Hippocampal formation (tissue), 2 donors: ENCODE data around the gene HOXA11.

Source experiments
- DNase-seq, 2 donors: peaks; one replicate each; lab custom pipeline; 2025; lab: John Stamatoyannopoulos, UW

Gene HOXA11

DNA sequence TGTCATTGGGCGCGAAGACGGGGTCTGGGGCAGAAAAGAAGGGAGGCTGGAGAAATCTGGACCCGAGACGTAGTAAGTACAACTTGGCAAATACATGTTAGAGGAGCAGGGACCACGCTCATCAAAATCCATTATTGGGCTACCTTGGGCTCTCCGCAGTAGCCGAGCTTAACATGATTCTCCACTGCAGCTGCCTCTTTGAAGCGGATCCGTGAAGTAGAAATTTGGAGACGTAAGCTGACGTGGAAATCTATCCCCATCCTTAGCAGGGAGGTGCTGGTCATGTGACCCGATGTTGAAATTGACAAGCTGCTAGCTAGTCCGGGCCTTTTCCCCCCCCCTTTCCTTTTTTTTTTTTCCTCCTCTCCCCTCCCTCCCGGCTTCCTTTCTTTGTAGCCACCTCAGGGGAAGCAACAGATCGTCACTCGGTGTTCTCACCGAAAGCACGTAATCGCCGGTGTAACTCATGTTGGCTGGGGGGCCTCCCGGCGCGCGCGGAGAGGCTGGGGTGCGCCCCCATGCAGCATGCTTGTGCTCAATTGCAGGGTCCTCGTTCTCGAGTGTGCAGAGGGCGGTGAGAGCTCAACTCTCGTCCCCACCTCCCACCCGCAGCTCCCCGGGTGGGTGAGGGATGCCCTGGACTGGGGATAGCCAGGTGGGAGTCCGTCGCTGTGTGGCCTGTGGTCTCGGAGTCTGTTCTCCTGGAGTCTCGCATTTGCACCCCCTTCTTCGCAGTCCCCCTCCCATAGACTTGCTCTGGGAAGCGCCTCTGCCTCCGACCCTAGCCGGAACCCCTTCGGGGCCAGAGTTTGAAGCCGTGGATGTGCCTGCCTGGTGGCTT lies at the start of gene HOXA11:
Gene HOXA11 (minus strand): TSS at position 220 of the 841 bp plus-strand sequence. CDS start 88 bp downstream, at position 132.
- DNase-seq = no peak

DNA sequence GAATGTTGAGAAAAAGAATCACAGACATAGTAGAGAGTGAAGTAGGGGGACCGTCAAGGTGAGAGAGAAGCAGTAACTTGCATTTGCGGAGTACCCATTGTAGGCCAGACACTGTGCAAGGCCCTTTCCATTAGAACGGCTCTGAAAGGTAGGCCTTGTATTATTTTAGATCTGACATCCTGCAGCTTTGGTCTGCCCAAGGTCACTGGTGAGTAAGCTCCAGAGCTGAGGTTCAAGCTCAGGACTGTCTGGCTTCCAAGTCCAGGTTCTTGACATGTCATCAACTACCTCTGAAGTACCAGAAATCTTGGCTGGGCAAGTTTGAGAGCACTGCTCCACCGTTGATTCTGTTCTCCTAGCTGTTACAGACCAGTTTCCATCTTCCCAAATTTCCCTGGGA lies 44.4 kb upstream of the HOXA11 start:
- DNase-seq = no peak

DNA sequence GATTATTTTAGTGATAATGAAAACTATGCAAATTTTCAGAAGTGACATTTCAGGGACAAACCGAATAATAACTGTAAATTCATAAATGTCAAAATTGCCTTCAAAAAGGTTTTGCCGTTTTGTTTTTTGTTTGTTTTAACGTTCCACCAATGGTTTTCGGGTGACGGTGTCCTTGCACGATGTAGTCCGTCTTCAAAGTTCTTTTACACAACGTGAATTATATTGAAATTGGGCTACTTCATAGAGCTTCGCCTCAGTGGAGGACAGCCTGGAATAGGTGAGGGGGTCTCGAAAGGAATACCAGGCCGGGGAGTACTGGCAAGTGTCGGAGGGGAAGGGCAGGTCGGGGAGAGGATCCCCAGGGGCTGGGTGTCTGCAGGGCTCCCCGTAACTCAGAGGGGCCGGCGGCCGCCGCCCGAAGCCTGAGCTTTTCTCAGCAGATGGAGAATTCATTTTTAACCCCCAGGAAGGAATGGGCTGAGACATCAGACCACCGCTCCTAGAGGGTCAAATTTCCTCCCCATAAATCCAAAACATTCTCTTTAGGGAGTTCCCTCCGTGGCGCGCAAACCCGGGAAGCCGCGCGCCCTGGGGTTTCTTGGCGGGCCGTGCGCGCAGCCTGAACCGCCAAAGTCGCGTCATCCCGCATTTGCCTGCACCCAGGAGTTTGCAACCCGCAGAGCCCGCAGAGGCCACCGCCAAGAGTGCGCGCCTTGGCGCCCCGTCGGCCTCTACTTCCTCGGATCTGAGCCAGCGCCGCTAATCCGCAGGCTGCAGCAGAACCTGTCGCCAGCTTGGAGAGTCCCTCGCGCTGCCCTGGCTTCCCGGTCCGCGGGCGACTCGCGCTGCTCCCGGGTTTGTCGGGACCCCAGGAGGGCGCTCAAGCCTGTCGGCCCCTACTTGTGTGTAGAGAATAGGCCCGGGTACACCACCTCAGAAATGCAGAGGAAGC lies 40.2 kb upstream of the HOXA11 start:
- DNase-seq = no peak

DNA sequence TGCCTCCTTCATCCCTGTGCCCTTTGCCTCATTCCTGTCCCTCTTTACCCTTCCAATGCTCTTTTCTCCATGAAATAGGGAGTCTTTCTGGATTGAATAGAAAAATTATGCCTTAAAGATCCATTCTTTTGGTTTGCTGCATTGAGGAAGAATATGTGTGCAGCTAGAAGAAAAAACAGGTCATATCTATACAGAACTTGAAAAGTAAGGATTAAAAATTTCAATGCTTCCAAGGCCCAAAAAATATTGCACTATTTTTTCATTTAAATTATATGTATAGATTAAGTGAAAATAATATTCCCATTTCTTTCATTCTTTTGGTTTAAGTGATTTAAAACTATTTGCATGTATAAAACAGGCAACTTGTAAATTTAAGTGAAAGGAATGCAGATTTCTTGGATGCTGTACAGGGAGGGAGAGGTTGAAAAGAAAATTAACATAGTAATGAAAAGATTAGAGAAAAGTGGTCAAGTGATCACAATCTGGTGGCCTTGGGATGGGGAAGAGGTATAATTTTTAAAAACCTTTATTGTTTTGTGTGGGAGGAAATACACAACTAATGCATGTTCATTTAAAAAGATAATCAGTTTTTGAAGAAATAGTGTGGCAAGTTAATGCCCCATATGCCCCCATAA lies 39.0 kb upstream of the HOXA11 start:
- DNase-seq = no peak

DNA sequence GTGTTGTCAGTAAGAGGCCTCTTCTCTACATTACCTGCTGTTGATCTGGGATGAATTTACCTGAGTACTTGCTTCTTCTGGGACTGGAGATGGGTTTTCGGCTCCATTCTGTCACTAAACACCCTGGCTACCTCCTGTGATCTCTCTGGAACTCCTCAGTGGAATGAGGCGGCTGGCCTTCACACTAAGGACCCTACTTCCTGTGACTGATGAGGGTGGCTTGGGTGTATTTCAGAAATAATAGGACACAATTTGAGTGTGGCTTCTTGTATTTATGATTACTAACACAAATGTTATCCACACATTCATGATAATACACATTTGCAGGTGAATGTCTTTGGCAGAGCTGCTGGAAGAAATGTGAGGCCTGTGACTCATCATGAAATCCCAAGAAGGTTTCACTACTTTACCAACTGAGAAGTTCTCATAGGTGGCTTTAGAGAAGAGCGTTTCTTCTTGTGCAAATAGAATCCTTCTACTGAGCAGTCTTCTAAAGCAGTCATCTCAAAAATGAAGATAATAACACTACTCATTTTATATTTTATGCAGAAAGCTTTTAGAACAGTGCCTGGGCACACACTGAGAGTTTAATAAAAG lies 36.3 kb upstream of the HOXA11 start:
- no peak for DNase-seq

DNA sequence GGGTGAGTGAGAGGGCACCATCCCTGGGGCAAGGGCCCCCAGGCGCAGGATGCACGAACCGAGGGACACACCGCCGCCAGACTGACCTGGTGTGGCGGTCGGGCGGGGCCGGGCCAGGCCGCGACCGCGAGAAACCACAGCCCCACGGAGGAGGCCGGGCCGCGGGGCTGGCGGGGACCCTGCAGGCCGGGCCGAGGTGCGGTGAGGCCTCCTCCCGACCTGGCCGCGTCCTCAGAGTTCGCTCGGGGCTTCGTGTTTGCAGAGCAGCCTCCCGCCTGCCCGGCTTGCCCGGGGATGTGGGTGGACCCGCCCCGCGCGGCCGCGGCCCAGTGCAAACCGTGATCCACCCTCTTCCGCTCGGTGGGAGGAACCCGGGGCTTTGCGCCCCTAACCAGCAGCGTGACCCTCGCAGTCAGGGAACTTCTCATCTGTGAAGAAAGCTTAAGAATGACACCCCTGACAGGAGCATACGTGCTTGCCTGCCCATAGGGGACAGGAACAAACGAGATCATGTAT lies 35.5 kb upstream of the HOXA11 start:
- no peak for DNase-seq

DNA sequence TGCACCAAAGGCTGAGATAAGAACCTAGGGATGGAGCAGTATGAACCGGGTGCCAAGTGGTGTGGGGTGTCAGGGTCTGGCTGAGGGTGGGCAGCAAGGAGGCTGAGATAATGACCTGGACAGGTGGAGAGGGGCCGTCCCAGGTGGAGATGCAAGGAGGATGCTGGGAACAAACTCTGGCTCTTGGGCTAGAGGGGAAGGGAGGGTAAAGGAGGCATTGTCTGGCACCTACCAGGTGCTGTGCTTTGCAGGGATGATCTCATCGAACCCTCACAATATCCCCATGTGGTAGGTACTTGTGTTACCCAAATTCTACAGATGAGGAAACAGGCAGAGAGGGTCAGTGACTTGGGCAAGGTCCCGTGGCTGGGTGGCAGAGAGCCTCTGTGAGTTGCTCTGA lies 34.8 kb upstream of the HOXA11 start:
- DNase-seq = no peak

DNA sequence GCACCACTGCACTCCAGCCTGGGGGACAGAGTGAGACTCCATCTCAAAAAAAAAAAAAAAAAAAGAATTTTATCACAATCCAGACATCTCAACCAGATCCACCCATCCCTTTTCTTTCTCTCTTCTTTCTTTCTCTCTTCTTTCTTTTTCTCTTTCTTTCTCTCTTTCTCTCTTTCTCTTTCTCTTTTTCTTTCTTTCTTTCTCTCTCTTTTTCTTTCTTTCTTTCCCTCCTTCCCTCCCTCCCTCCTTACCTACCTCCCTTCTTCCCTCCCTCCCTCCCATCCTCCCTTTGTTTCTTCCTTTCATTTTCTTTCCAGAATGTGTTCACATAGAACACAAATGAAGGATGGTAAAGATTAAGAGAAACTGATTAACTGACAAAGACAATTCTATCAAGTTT lies 32.9 kb upstream of the HOXA11 start:
- DNase-seq = no peak

DNA sequence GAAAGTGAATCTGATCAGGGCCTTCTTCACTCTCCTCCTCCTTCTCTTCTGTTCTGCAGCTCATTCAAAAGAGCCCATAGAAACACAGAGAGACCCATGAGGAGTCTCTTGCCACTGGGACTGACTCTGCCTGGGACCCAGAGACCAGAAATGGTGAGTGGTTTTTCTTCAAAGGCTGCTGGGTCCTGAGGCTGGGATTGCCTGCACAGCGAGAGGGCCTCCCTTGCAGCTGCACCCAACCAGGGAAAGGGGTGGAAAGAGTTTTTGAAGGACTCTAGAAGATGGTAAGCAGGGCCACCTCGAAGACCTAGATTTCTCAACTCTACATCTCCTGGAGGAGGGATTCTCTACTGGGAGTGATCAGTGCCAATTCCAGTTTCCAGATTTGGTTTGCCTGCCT lies 30.3 kb upstream of the HOXA11 start:
- no peak for DNase-seq

DNA sequence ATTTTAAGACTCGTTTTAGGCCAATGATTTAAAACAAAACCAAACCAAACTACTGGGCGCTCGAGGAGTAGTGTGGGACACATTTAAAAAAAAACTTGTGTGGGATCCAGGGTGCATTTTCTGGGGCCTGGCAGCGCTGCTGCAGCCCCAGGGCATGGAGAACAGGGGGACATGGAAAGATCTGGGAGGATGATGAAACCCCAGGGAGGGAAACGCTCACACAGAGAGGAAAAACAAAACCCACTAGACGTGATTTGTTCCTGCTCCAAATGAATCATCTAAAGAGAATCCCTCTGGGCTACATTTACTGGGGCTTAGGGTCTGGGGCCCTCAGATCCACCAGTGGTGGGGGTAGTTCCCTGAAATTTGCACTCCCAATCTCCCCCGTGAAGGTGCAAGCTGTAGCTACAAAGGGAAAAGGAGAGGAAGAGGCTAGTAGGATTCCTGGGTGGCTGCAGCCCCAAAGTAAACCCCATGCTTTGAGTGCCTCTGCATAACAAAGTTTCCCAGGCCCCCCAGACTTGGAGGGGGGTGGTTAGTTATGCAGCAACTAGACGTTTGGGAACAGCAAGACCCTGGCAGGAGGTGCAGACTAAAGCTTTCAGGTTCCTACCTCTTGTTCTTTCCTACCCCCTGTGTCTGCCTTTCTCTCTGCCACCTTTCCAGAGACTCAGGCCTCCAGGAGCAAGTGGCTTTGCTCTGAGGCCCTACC lies 29.4 kb upstream of the HOXA11 start:
- no peak for DNase-seq

DNA sequence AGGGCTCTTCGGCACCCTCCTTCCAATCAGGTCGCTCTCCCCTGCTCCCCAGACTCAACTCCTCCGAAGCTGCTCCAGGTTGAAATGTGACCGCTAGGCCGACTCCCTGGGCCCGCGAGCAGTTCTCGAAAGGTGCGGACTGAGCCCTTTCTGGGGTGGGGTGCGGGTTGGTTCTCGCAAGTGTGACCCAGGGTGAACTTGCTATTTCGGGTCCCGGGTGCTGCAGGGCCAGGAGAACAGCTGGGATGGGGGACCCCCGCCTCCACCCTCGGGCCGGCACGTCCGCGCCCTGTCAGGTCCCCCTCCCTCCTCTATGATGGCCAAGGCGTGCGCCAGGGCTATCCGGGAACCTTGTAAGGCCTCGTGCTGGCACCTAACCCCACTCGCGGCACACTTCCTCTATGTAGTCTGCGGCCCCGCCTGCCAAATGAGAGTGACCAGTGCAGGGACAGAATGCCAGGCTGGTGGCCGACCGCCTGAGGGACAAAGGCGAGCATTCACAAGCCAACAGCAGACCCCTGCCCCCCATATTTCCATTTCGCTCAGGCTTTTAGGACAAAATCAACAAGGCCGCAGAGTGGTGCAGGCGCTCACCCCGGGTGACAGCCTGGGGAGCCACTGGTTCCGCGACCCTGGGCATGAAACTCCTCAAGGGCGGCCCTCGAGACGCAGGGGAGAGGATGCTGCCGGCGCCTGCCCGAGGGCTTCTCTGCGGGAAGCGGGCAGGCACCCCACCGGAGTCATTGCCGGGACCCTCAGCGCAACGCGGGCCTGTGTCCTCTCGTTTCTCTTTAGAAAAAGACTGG lies 28.6 kb upstream of the HOXA11 start:
- no peak for DNase-seq

DNA sequence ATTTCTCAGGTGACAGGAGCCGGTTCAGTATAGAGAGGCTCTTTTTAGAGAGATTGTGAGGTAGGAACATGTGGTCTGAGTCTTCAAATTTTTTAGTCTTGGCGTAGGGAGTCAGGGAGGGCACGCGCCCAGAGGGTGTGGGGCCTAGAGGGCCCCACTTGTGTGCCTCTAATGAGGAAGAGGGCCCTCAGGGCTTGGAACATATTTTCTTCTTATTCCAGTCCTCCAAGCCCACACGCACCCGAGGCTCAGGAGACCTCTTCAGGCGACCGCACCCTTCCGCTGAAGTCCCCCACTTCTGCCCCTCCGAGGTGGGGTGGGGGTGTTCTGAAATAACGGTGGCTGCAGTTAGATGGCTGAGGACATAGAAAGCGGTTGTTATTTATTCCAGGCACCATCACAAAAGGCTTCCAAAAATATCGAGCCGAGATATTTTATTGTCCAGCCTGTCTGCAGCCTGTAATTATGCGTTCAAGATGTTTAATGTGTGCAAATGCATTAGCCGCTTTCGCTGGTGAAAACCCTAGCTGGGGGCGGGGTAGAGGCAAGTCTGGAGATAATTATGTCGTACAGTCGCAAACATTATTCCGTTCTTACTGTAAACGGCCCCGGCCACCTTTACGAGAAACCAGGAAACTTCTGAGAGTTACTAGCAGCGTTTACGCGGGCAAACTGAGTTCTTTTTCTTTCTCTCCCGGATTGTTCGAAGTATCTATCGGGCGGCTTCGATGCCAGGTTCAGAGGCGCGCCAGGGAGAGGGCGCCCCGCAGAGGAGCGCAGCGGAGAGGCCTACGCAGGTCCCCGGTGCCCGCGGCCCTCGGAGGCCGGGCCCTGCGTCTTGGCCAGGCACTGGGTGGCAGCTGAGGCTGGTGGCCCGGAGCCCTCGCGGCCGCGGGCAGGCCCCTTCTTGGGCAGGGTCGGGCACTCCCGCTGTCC lies 27.7 kb upstream of the HOXA11 start:
- DNase-seq = no peak

DNA sequence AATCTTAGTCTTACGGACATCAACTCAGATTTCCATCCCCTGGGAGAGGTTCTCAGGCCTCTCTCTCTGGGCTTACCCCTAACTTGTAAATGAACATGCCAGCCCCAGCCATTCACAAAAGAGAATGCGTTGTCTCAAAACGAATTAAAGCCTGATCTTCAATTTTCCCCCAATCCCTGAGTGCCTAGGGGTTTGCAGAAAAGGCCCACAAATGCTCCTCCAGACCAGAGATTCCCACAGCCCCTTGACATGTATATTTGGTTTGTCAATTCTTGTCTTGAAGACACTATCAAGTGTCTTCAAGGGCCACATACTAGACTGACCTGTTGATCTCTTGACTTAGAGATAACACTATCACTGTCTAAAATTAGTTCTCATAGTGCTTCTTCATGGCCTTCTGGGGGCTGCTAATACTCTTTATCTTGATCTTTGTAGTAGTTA lies 26.8 kb upstream of the HOXA11 start:
- no peak for DNase-seq

DNA sequence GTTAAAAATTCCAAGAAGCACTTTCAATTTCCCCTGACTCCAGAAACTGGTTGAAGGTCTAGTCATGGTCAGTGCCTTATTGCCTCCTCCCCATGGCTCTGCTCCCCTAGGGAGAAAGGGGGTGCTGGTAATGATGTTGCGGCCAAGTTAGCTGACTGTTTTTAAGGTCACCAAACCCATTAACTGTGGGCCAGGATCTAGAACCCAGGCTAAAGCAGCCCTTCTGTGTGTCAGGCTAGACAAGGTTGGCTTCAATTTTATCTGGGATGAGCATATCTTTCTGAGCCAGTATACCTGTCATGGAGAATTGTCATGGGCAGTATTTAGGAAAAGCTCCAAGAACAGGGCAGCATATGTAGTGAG lies 26.0 kb upstream of the HOXA11 start:
- DNase-seq = no peak

DNA sequence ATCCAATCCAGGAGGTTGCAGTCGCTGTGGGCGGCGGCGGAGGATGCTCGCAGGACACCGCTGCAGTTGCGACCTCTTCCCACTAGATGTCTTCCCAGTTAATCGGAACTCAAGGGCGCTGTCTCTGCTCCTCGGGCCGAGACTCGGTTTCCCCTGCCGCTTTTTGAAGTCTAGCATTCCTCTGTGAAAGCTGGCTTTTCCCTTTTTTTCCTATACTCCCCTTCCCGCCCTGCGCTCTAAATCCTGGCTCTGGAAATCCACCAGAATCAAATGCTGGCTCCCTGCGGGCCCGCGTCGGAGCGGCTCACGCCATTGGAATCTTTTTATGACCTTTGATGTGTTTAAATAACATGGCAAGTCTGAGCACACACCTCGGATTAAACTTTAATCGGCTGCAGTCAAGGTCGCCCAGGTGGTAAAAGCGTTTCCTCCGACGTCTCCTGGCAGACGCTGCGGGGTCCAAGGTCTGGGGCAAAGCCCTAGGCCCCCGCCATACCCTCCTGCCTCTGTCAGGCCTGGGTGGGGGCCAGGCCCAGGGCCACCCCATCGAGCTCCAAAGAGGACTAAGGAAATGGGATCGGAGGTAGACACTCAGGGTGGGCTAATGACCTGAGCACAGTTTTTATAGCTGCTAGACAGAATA lies 25.5 kb upstream of the HOXA11 start:
- DNase-seq = no peak

DNA sequence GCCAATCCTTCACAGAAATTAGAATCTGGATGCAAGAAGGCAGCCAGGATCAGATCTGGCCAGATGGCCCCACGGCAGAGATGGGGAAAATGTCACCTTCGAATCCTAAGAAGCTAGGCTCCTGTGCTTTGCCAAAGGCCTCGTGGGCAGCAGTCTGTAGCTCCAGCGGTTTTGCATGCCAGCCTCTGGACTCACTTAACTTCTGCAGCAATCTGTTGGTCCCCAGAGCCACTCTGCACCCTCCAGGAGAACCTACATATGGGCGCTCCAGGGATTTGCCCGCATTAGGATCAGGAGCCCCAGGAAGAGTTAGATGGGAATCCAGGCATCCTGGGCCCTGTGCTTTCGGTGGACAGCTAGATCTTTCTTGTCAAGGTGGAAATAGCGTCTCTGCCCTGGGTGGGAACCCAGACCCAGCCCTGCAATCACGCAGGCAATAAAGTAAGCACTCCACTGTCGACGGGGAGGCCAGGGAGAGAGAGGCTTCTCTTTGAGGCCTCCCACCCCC lies 25.0 kb upstream of the HOXA11 start:
- DNase-seq = no peak

DNA sequence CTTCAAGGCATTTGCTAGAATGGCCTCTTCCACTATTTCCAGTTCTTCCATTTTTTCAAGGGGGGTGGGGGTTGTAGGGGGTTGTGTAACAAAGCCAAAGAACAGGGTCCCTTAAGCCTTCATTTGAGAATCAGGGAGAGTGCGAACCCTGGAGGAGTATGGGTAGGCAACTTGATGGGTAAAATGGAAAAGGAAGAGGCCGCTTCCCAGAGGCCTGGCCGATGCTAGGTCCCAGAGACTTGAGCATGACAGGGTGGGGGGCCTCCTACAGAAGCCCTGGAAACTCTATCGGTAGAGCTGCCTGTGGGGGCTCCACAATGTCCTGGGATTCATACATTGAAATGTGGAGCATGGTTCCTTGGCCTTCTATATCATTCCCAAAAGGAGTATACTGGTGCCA lies 24.0 kb upstream of the HOXA11 start:
- no peak for DNase-seq

DNA sequence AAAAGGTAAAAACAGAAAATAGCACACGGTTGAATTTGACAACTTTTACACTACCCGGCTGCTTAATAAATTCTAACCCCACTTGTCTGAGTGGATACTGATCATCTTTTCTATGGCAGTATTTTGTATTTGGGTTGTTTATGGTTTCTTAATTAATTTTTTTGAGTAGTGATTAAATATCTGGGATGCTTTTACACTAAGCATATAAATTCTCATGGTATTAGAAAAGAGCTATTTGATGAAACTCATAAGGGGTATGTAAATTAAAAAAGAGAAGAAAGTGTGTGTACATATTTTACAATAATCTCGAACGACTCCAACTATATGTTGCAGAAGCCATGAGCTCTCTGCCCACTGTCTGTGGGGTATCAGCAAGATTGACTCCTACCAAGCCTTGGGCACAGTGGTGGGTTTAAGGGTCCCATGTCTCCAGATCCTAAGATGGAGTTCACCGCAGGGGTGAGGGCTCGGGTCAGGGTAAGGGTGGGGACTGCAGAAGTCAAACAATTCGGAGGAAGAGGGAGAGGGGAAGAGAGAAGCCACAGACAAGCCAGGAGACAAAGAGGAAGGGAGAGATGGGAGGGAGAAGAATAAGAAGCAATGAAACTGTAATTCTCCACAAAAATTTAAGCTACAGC lies 22.4 kb upstream of the HOXA11 start:
- no peak for DNase-seq
